Memory B cell (primary cell): ENCODE results near the gene FAM107B.
A peak's percentile ranks its signal among the peaks of the same experiment; 100 is the strongest.

ENCODE experiments used
- ATAC-seq: fragments of 150-1000 bp; cut with Tn5 transposase; 2 replicates; pipeline ENCODE4 v1.10.0; 2021; ENCODE audit warnings: low read depth, mild to moderate bottlenecking, moderate library complexity
- DNase-seq, 2 donors: peaks; one replicate each; pipeline ENCODE4 v3.0.0; 2022; ENCODE audit warnings: low spot score in 2 of 2
- H3K27ac Mint-ChIP-seq: one replicate; pipeline ENCODE4 v1.8.0; 2022; ENCODE audit warnings: mild to moderate bottlenecking, moderate library complexity, mixed read lengths
- H3K27me3 Mint-ChIP-seq: one replicate; pipeline ENCODE4 v1.8.0; 2022; ENCODE audit warnings: mixed read lengths
- H3K36me3 Mint-ChIP-seq: one replicate; pipeline ENCODE4 v1.8.0; 2022; ENCODE audit warnings: mild to moderate bottlenecking, mixed read lengths
- H3K4me1 Mint-ChIP-seq: one replicate; pipeline ENCODE4 v1.8.0; 2022; ENCODE audit warnings: mixed read lengths
- H3K4me3 Mint-ChIP-seq: one replicate; pipeline ENCODE4 v1.8.0; 2022; ENCODE audit warnings: mild to moderate bottlenecking, moderate library complexity, mixed read lengths
- H3K9me3 Mint-ChIP-seq: one replicate; pipeline ENCODE4 v1.8.0; 2022; ENCODE audit warnings: mixed read lengths

FAM107B gene

DNA sequence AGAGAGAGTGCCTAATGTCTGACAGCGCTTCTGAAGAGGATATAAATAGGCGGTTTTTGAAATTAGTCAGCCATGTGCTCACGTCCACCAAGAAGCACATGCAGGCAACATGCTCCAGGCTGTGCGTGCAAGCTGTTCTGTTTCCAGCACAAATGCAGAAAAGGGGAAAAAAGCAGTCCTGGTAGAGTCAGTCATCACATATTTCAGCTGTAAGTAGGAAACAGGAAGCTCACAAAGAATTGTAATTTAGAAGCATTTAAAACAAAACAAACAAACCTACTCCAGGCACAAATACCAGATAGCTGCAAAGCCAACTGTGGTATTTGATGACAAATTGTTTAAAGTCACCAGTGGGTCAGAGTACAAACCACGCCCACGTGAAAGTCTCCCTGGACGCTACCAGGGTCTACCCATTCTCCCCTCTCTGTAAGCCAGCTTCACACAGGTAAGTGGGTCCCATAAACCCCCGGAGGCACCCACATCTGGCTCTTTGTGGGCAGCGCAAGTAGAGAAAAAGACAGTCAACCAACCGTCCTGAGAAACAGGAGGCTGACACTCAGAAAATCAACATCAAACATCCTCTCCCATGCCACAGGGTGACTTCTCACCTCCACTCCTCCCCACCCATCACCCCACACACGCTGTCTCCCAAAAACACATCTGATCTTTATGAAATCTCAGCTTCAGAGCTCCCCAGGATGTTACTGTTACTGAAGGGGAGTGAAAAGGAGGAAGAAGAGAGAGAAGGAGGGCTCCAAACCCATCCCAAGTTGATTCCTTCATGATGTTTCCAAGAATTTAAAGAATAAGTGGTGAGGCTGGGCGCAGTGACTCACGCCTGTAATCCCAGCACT, 186.4 kb downstream of the FAM107B start:
- Mint-ChIP-seq H3K27me3 (no peaks in the 10 kb centered on the region), H3K4me3 (peak overlapping the region; percentile 73), H3K27ac (peak overlapping the region; percentile 88), H3K4me1 (peaks cover 65% of the 10 kb centered on the region), H3K36me3 (peaks cover 14% of the 10 kb centered on the region), H3K9me3 (no peaks in the 10 kb centered on the region)
- no peak for DNase-seq
- peak; percentile 16 for ATAC-seq

DNA sequence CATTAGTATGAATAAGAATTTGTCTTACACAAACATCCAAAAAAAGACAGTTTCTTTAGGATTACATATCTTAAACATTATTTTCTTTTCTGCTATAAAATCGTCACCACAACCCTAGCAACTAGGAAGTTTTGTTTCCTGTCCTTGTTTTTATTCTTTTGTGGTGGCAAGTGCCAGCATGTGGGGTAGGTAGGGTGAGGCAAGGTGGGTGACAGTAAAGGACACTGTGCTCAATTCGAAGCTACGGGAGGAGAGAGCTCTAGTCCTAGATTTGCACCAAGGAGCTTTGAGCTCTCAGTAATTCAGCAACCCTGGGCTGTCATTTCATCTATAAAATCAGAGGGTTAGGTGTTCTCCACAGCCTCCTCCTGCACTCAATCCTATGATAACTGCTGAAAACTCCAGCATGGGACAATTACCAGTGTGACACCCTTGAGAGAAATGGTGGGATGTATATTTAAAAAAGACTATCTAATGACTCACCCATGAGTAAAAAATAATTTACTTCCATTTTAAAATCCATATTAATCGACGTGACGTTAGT, 187.1 kb downstream of the FAM107B start:
- ATAC-seq = no peak
- Mint-ChIP-seq H3K4me3 (peak overlapping the region; percentile 73), H3K9me3 (no peaks in the 10 kb centered on the region), H3K4me1 (peaks cover 68% of the 10 kb centered on the region), H3K36me3 (peaks cover 13% of the 10 kb centered on the region), H3K27ac (peak overlapping the region; percentile 88), H3K27me3 (no peaks in the 10 kb centered on the region)
- DNase-seq = no peak

DNA sequence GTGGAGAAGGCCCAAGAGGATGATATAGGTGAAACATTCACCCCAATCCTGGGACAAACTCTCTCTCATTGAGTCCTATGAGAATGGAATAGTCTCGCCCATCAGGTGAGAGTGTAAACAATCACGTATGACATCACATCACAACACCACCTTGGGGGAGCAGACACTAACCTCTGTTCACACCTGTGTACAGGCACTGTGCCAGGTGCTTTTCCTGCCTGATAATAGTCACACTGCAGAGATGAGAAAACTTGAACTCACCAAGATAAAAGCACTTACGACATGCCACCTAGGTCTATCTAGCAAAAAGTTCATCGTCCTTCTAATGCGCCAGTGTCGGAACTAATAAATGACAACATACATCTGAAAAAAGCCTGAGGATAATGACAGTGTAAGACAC, 187.8 kb downstream of the FAM107B start:
- no peaks in the 10 kb centered on the region for H3K9me3 Mint-ChIP-seq
- no peaks in the 10 kb centered on the region for H3K27me3 Mint-ChIP-seq
- H3K27ac Mint-ChIP-seq = peak overlapping the region; percentile 88
- ATAC-seq = no peak
- H3K4me1 Mint-ChIP-seq = peaks cover 68% of the 10 kb centered on the region
- no peak for DNase-seq
- H3K4me3 Mint-ChIP-seq = peak overlapping the region; percentile 33
- H3K36me3 Mint-ChIP-seq = peaks cover 13% of the 10 kb centered on the region

DNA sequence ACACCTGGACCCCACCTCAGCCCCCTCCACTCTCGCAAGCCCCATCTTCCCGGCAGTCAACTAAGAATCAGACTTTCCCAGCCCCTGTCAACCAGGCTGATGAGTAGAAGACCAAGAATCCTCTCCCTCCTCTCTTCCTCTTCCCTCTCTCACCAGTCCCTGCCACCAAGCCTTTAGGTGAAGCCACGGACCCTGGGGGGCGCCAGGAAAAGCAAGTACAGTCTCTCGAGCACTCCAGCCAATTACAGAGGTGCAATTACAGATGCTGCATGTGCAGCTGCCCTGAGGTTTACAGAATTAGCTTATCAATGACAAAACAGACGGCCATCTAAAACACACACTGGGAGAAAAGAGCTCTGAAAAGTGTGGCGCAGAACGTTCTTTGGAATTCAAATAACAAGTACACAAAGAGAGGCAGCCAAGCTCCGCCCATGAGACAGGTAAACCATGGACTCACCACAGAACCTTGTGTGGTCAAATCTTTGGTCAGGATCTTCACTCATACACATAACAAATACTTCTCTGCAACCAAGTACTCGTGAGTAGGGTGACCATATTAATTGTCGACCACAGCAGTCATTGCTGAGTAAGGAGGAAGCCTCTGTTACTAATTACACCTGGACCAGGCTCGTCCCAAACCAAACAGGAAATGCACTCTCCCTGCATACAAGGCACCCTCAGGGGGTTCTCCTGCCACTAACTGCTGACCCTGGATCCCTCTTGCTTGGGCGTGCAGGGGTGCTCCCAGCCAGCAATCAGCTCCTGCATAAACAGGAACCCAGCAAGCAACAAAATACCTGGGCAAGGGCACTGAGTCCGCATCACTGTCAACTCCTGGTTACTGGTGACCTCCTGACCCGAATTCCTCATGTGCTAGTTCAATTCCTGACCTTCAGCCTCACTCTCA, 189.2 kb downstream of the FAM107B start:
- Mint-ChIP-seq H3K9me3 (no peaks in the 10 kb centered on the region), H3K27me3 (no peaks in the 10 kb centered on the region), H3K36me3 (peaks cover 13% of the 10 kb centered on the region), H3K4me3 (peak overlapping the region; percentile 18), H3K4me1 (peaks cover 70% of the 10 kb centered on the region), H3K27ac (peak overlapping the region; percentile 92)
- DNase-seq (no peak), ATAC-seq (no peak)

DNA sequence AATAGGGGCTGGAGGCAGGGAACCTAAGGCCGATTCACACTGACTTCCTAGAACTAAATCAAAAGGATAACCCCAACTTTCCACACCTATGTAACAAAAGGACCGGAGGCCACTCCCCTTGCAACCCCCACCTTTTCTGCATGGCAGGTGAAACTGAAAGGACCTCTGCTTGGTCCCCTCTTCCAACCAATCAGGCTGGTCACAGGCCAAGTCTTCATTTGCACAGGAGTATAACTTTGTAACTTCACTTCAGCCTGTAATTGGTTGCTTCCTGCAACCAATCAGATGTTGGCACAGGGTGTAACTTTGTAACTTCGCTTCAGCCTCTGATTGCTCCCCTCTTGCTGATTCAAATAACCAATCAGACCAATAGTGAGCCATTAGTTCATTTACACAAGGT, 190.0 kb downstream of the FAM107B start:
- H3K9me3 Mint-ChIP-seq = no peaks in the 10 kb centered on the region
- H3K4me3 Mint-ChIP-seq = peak overlapping the region; percentile 29
- H3K4me1 Mint-ChIP-seq = peaks cover 67% of the 10 kb centered on the region
- ATAC-seq (peak; percentile 28), DNase-seq (no peak)
- no peaks in the 10 kb centered on the region for H3K27me3 Mint-ChIP-seq
- H3K27ac Mint-ChIP-seq = peak overlapping the region; percentile 92
- peaks cover 13% of the 10 kb centered on the region for H3K36me3 Mint-ChIP-seq

DNA sequence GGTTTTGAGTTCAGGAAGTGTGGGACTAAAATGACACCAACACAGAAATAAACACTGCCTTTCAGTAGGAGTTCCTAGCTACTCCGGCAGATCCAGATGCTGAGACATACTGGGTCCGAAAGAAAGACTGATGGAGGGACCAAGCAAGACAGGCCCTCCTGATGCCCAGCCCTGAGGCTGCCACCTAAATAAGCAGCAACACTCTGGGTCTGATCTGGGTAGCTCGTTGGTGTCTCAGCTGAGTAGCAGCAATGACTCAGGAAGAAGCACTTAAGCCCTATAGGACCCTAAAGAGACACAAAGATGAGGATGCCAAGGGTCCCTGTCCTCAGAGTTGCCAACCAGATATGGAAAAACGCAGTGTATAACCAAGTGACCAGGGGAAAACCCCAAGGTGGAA, 190.7 kb downstream of the FAM107B start:
- no peak for DNase-seq
- no peak for ATAC-seq
- Mint-ChIP-seq H3K27me3 (no peaks in the 10 kb centered on the region), H3K36me3 (peaks cover 12% of the 10 kb centered on the region), H3K4me3 (peak overlapping the region; percentile 64), H3K9me3 (no peaks in the 10 kb centered on the region), H3K4me1 (peaks cover 67% of the 10 kb centered on the region), H3K27ac (peak overlapping the region; percentile 92)

DNA sequence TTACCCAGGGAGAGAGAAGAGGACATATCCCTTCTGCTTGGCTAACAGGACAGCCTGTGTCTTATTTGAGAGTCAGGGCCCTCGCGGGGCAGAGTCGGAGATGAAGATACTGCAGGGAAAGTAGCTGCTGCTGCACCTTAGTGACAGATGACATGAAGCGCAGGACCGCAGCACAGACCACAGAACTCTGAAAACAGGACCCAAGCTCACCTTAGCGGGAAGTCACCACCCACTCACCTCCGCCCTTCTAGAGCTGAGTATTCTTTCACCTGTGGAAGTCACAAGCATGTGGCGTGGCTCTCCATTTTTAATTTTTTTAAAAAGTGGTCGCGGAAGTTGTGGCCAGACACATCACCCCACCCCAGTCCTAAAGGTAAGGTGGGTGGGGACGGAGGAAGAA, 191.4 kb downstream of the FAM107B start:
- Mint-ChIP-seq H3K27ac (peak overlapping the region; percentile 92), H3K4me3 (peak overlapping the region; percentile 64), H3K4me1 (peaks cover 65% of the 10 kb centered on the region), H3K9me3 (no peaks in the 10 kb centered on the region), H3K36me3 (peaks cover 10% of the 10 kb centered on the region), H3K27me3 (no peaks in the 10 kb centered on the region)
- DNase-seq = peak in 1 of 2 donors; percentile 55
- peak; percentile 93 for ATAC-seq

DNA sequence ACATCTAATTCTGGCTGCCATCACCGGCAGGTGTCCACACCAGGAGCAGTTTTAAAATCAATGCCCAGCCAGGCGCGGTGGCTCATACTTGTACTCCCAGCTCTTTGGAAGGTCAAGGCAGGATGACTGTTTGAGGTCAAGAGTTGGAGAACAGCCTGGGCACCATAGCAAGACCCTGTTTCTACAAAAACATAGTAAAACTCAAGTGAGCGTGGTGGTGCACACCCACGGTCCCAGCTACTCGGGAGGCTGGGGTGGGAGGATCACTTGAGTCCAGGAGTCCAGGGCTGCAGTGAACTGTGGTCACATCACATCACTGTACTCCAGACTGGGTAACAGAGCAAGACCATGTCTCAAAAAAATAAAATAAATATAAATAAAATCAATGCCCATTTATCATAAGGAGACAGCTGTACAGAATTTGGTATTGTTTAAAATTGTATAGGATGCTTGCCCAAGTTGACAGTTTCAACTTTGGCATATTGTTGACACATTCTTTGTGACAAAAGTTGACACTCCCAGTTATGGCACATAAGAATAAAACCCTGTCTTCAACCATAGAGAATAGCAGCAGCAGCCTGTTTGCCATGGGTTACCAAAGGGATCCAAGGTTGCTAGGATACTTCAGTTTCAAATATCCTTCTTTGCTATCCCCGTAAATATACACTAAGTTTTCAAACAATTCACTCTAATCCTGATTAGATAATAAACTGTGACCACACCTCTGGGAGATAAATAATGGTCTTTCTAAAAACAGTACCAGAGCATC, 193.0 kb downstream of the FAM107B start:
- Mint-ChIP-seq H3K27ac (peak overlapping the region; percentile 72), H3K4me3 (no peak overlapping the region), H3K4me1 (peaks cover 55% of the 10 kb centered on the region), H3K27me3 (no peaks in the 10 kb centered on the region), H3K9me3 (no peaks in the 10 kb centered on the region), H3K36me3 (peaks cover 10% of the 10 kb centered on the region)
- ATAC-seq (no peak), DNase-seq (no peak)

DNA sequence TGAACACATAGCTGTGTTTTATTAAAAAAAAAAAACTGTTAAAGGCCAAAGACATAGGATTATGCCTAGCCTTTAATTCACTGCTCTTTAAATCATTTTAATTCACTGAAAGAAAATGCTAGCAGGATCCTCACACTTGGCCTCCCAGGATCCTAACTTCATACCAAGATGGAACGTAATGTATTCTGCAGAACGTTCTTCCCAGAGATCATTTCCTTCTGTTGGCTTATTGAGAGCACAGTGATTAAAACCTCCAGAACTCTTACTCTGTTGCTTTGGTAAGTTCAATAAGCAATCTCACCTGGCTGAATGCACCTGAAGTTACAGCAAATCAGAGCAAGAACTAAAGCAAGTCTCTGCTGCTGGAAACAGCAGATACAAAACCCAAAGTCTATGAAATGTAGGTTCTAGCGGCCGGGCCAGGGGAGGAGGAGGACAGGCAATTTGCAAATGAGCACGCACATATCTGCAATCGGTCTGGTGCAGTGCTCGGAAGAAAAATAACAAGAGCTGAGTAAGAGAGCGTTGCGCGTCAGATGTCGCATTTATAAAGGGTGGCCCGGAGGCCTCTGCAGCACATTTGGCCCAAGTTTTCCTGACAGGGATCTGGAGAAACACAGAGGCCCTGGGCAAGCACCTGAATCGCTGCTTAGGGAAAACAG, 193.9 kb downstream of the FAM107B start:
- peak overlapping the region; percentile 27 for H3K4me3 Mint-ChIP-seq
- H3K27ac Mint-ChIP-seq = peak overlapping the region; percentile 1
- ATAC-seq (no peak), DNase-seq (no peak)
- H3K36me3 Mint-ChIP-seq = peaks cover 11% of the 10 kb centered on the region
- H3K4me1 Mint-ChIP-seq = peaks cover 49% of the 10 kb centered on the region
- H3K27me3 Mint-ChIP-seq = no peaks in the 10 kb centered on the region
- H3K9me3 Mint-ChIP-seq = peaks cover 1% of the 10 kb centered on the region

DNA sequence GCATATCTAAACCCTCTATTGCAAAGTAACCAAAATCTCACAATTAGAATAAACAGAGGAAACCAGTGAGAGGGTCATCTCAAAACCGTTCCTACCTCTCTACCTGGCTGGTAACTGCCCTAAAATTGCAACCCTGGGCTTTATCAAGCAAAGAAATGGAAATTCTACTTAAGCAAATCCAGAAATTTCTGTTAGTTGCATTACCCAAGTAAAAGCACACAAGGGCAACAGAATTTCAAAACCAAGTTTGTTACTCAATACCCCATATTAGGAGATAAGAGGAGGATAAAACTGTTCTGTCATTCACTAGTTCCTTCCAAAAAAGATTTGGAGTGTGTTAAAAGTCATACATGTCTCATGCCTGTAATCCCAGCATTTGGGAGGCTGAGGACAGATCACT, 195.3 kb downstream of the FAM107B start:
- H3K4me1 Mint-ChIP-seq = peaks cover 46% of the 10 kb centered on the region
- no peak overlapping the region for H3K4me3 Mint-ChIP-seq
- ATAC-seq = no peak

DNA sequence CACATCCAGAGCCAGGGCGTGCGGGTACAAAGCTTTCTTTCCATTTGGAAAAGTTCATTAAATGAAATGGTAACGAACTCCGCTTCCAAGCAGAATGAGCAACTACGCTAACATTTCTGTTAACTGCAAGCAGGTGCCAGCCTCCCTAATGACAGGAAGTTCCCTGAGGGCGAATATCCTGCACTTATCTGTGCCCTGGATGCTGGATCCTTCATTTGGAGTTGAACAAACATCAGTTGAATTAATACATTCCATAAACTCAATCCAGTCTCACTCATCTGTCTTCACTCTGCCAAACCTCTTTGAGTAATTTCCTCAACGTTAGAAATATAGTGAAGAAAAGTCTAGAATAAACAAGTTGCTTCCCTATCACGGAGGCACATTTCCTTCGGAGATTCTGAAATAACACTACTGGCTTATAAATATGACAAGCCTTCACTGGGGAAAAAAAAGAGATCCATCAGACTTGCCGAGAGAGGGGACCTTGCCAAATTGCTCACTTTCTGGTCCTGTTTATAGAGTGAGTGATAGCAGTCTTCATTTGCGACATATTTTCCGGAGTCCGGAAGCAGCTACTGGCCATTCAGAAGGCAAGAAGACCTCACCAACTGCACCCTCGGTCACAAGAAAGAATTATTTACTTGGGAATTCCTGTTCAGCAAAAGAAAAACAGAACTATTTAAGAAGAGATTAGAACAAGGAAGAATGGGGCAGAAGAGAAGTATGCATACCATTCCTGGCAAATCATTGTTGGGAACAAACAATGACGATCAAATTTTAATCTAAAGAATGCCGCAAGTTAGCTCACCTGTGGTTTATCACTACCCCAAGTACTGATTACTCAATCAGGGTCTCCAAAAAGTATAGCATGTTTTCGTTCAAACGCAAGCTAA, 196.4 kb downstream of the FAM107B start:
- Mint-ChIP-seq H3K4me3 (no peak overlapping the region), H3K4me1 (peaks cover 40% of the 10 kb centered on the region), H3K36me3 (peaks cover 16% of the 10 kb centered on the region), H3K27me3 (no peaks in the 10 kb centered on the region), H3K9me3 (peaks cover 1% of the 10 kb centered on the region), H3K27ac (peak overlapping the region; percentile 73)
- no peak for DNase-seq
- no peak for ATAC-seq

More for the DNA sequence above, 195.3 kb downstream of the FAM107B start:
- Mint-ChIP-seq H3K27me3 (no peaks in the 10 kb centered on the region), H3K9me3 (peaks cover 1% of the 10 kb centered on the region), H3K27ac (peak overlapping the region; percentile 74), H3K36me3 (peaks cover 13% of the 10 kb centered on the region)
- DNase-seq = no peak

DNA sequence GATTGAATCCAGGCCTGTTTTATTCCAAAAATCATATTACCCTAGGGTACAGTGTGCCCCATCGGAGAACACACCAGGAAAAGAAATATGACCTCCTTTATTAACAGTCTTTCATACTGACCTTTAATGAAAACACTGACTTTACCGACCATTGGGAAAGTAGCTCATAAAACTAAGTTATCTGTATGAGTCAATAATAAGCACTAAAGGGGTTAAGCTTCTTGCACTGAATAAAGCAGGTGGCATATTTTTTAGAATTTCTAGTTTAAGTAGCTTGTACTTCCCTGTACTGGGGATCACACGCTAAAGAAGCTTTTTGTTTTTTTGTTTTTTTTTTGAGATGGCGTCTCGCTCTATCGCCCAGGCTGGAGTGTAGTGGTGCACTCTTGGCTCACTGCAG, 199.8 kb downstream of the FAM107B start:
- peak overlapping the region; percentile 86 for H3K27ac Mint-ChIP-seq
- no peak overlapping the region for H3K4me3 Mint-ChIP-seq
- DNase-seq (no peak), ATAC-seq (peak; percentile 34)
- H3K27me3 Mint-ChIP-seq = no peaks in the 10 kb centered on the region
- peaks cover 17% of the 10 kb centered on the region for H3K36me3 Mint-ChIP-seq
- H3K9me3 Mint-ChIP-seq = peaks cover 1% of the 10 kb centered on the region
- peaks cover 48% of the 10 kb centered on the region for H3K4me1 Mint-ChIP-seq
